Dedifferentiated amniotic fluid mesenchymal stem cell (primary cell): ENCODE data around the gene LTA.
"Not testable (repeated sequence)": the region's sequence is repeated elsewhere in the genome, so short reads cannot be mapped to it uniquely, and the experiment has no call there.

Experiments
- DNase-seq: peaks from one replicate; pipeline ENCODE4 v3.0.0-alpha.2; 2016; ENCODE audit errors: extremely low spot score

LTA gene

DNA sequence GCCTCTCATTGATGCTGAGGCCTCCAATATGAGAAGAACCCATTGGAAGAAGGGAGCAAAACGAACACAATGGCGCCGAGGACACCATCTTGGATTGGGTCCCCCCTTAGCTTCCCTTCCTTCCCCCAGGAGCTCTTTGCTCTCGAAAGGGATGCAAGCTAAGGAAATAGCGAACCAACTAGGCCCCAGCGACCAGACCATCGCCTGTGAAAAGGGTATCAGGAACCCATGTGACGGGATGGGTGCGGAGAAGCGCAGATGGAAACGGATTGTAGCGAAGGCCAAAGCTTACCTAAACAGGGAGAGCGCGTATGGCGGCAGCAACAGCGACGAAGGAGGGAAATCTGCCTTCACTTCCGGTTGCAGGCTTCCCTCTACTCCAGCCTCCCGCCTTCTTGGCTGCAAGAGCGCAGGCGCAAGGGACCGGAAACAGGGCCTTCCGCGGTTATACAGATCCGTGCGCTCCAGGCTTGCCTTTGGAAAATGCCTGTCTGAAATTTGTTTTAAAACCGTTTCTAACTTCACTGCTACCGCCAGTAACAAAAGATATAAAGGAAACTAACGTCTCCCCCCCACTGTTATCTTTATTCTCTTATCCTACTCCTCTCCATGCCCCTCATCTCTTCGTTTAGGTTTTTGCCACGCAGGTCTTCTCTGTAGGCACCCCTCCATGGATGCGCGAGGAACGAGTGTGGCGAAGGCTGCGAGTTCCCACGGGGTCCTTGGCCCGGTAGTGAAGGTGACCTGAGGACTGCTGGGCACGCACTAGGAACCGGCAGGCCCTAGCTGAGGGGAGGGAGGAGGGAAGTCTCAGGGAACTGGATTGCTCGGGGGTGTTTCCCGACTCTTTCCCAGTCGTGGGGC lies 30.2 kb upstream of the LTA start, which contains the start of gene DDX39B:
DDX39B (minus strand) TSS at position 346 of the 864 bp plus-strand sequence. CDS start 1,471 bp downstream, outside the sequence.
- peak; percentile 95 for DNase-seq

DNA sequence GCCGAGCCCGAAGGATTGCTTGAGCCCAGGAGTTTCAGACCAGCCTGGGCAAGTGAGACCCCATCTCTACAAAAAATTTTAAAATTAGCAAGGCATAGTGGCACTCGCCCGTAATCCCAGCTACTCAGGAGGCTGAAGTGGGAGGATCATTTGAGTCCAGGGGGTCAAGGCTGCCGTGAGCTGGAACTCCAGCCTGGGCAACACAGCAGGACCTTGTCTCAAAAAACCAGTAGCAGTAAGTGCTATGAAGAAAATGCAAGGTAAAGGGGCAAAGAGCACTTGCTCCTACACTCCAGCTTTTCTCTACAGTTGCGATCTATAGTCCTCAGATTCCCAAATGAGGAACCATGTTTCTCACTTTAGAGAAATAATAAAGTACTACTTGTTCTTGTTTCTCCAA lies 28.4 kb upstream of the LTA start:
- DNase-seq: no peak

DNA sequence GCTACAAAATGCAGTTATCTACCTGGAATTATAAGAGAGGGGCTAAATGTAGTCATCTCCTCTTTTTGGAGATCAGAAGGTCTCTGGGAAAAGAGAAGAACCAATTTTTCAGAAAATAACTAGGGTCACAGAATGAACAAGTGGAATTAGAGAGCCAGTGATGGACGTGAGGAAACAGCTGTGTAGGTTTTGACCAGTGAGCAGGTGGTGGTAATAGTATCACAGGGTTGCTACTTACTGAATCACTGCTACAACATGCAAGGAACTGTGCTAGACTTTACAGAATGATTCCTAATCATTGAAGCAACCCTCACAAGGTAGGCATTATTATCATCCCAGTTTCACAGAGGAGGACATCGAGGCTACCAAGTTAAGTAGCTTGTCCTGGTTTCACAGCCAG lies 27.4 kb upstream of the LTA start:
- no peak for DNase-seq

DNA sequence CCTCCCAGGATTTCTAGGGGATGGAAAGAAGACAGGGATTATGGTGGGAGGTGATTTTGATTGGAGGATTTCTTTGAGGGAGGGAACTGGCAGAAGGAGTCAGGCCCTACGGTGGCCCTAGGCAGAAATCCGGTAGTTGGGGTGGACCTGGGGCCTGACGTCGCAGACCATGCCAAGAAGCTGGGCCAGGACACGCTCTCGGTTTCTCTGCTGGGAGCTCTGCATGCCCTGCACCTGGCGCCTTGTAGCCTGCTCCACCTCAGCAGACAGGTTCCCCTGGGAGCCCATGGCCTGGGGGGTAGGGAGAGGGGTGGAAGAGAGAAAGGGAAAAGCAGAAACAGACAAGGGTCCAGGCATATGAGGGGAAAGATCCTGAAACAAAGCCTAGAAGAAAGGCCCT lies 26.8 kb upstream of the LTA start:
- no peak for DNase-seq

DNA sequence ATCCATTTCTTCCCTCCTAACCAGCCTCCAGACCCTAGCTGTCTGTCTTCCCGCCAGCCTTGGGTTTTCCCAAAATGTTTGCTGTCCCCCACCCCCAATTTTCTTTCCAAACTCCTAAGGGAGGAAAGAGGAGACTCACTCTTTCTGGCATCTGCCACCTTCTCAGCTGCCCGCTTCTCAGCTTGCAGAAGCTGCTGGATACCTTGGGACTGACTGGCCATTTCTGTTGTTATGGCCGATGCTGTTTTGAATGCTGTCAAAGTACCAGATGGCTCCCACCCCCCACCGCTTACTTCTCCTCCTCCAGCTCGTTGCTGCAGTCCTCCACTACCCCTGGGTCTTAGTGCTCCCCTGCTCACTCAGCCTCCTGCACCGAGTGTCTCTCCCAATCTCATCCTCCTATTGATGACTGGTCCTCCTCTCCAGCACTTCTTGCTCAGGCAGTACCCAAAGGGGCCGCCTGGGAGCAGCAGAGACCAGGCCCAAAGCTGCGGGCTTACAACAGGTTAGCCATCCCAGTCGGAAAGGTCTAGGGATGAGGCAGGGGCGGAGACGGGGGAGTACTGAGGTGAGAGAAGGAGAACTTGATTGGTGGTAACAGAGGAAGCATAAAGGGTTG lies 25.6 kb upstream of the LTA start, which contains the start of gene ATP6V1G2:
ATP6V1G2 (minus strand) TSS at position 270 of the 619 bp plus-strand sequence; CDS start at position 221, 49 bp downstream.
- DNase-seq: peak; percentile 88

DNA sequence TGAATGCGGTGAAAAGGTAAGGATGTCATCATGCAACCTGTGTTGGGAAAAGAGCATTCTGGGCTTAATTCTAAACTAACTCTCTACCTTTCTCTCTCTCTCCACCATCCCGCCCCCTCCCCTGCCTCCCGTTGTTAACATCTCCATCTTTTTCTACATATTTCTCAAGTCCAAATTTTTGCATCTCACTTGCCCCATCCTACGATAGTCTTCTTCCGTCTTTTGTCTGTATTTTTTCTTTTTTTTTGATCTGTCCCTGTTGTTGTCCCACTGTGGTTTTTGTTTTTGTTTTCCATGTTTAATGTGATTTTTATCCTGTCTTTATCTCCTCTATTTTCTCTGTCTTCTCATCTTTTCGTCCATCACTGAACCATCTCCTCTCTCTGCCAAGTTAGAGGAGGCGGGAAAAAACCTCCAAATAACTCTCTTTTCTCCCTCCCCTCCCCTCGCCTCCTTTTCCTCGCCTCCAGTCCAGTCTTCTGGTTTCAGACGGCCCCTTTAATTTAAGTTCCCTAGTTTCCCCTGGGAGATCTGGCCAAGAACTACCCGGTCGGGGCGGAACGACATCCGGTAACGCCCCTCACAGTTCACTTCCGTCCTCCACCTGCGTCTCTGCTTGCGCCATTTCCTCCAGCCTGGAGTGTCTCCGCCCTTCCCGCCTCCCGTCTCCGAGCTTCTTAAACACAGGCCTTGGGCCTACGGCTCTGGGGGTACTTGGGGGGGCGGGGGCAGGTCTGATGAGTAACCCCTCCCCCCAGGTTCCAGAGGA lies 24.9 kb upstream of the LTA start, which contains the start of gene NFKBIL1:
NFKBIL1 (plus strand) TSS at position 651 of the 769 bp plus-strand sequence; CDS start at position 738, 87 bp downstream.
- peak; percentile 96 for DNase-seq

DNA sequence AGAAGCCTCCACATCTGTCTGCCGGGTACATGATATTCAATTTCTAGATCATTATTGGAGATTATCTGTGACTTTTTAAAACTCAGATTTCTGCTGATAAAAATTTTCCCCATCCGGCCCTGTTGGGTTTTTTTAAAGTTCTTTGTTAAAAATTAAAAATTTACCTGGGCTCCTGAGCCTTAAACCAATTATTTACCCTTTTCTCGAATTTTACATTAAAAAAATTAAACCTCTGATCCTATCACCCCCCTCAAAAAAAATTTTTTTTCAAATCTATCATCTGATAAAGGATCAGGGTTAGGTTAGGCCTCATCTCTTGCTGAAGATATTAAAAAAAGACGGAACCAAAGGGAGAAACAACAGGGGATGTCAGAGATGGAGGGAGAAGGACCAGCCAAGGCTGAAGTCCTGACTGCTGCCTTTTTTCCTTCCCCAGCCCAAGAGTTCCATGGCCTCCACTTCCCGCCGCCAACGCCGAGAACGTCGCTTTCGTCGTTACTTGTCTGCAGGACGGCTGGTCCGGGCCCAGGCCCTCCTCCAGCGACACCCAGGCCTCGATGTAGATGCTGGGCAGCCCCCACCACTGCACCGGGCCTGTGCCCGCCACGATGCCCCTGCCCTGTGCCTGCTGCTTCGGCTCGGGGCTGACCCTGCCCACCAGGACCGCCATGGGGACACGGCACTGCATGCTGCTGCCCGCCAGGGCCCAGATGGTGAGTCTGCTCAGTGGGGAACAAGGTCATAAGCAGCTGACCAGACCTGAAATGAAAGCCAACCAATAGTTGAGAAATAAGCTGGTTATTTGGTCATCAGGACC lies 24.2 kb upstream of the LTA start:
- DNase-seq: no peak

DNA sequence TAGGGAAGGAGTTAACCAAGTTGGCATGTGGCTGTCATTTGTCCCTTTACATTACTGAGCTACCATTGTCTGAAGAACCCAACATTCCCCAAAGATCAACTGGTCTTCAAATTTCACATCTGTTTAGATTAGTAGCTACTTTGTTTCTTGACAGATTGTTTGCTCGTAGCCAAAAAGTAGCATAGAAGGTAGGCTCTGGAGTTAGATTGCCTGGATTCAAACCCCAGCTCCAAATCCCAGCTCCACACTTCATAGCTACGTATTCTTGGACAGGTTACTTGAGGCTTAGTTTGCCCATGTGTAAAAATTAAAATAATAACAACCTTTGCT lies 23.6 kb upstream of the LTA start:
- no peak for DNase-seq

DNA sequence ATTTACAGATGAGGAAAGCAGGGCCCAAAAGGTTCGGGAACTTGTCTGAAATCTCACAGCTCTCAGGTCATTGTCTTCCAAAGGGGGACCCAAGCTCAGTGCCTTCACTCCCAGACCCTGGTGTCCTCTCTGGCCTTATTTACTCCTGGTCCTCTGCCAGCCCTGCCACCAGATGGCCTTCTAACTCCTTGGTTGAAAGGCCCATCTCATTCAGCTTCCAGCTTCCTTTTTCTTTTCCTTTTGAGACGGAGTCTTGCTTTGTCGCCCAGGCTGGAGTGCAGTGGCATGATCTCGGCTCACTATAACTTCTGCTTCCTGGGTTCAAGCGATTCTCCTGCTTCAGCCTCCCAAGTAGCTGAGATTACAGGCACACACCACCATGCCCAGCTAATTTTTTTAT lies 20.7 kb upstream of the LTA start:
- not testable (repeated sequence) for DNase-seq

DNA sequence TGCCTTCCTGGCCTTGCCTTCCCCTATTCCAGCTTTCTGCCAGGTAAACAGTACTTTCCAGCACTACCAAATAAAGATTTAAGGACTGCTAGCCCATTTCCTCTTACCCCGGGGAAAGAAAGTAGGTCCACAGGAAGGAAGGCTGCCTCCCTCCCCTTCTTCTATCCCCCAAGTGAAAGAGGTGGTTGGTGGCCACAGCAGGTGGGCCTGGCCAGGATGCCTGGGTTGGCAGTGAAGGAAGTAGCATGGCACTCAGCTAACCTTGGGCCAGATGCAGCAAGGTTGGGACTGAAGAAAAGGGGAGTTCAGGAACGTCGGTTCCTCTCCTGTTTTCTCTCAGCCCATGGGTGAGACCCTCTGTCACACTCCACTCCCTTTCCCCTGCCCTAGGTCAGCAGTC lies 15.8 kb upstream of the LTA start:
- no peak for DNase-seq

DNA sequence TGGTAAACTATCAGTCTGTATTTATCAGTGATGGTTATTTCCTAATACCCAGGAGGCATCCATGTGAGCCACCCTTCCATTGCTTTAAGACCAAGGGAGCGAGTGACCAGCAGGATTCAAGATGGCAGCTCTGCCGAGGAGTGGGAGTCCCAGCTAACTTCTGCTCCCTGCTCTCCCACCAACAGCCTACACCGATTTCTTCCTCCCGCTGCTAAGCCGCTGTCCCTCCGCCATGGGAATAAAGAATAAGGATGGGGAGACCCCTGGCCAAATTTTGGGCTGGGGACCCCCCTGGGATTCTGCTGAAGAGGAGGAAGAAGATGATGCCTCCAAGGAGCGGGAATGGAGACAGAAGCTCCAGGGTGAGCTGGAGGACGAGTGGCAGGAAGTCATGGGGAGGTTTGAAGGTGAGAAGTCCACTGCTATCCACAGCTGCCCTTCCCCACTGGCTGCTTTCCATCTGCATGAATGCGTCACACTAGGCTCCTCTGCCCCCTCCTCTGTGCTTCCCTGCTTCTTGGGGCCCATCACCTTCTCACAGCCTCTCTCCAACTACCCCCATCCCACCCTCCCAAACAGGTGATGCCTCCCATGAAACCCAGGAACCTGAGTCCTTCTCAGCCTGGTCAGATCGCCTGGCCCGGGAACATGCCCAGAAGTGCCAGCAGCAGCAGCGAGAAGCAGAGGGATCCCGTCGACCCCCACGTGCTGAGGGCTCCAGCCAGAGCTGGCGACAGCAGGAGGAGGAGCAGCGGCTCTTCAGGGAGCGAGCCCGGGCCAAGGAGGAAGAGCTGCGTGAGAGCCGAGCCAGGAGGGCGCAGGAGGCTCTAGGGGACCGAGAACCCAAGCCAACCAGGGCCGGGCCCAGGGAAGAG lies 14.4 kb upstream of the LTA start:
- DNase-seq: no peak

DNA sequence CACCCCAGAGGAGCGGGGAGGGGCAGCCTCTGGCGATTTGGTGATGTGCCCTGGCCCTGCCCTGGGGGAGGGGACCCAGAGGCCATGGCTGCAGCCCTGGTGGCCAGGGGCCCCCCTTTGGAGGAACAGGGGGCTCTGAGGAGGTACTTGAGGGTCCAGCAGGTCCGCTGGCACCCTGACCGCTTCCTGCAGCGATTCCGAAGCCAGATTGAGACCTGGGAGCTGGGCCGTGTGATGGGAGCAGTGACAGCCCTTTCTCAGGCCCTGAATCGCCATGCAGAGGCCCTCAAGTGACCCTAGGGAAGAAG lies 13.8 kb upstream of the LTA start:
- no peak for DNase-seq

DNA sequence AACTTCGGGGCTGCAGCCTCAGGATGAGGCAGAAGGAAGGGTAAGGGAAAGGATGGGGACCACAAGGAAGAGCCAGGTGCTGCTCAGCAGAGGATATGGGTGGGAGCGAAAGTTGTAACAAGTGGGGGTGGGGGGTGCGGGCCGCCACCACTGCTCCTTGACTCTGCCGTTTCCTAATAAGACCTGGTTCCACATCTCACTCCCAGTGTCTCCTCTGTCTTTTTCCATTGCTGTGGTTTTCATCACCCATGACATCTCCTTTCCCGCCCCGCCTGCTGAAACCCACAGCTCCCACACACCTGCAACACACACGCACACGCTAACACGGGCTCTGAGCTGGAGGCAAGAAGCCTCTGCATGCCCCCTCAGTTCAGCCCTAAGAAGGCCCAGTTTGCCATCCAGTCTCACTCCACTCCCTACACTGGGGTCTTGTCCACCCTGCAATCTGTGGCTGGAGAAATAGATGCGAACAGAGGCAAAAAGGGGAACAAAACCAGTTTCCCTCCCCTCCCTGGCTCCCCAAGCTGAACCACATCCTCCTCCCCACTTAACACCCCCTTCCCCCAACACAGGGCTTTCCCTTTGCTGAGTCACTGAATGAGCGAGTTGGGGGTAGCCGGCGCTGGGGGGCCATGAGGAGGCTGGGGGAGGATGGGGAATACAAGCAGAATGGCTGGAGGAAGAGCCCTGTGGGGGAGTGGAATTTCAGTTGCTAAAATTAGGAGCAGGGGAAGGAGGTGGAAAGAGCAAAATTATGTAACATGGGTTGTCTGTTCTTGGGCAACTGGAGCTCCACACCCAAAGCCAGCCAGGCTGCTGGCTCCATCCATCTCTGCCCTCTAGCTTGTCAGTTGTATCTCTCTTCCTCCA lies 13.2 kb upstream of the LTA start:
- no peak for DNase-seq

DNA sequence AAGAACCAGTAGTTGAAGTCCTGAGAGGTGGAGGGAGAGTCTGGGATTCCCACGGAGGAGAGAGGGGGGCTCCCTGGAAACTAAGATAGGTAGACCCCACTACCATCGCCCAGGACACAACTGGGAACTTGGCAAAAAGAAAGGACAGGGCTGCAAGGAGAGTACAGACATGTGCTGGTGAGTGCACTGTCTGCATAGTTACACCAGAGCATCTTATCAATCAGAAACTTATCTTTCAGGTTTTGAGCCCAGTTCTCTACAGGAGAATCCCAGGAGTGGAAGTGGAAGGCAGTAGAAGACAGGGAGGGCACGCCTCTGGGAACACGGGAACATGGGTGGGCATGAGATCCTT lies 12.5 kb upstream of the LTA start:
- DNase-seq: no peak

DNA sequence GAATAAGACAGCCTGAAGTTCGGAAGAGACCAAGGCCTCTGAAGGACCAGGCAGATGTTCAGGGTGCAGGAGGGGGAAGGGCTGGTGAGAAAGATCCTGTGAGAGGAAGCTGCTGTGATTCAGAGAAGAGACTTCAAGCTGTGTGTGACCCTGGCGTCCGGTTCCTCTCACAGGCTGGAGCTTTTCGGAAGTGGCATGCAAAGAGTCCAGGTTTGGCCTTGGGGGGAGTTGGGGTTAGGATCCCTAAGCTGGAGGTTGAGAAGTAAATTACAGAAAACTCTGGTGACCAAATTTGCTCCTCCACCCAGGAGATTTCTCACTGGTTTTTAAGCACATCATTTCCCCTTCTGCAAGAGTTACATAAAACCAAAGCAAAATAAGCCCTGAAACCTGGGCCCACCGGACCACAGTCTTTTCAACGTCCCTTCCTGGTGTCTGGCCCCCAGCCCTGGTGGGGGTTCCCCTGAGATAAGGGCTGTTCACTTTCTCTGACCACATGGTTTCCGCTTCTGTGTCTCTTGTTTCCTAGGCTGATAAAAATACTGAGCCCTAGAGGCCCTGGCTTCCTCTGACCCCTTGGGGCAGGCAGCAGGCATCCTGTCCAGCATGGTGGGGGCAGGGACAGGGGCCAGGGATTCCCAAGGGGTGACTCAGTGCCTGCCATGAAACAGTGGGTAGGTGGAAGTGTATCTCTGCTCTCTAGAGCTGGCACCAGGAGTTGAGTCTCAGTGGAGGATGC lies 12.0 kb upstream of the LTA start:
- DNase-seq: no peak

DNA sequence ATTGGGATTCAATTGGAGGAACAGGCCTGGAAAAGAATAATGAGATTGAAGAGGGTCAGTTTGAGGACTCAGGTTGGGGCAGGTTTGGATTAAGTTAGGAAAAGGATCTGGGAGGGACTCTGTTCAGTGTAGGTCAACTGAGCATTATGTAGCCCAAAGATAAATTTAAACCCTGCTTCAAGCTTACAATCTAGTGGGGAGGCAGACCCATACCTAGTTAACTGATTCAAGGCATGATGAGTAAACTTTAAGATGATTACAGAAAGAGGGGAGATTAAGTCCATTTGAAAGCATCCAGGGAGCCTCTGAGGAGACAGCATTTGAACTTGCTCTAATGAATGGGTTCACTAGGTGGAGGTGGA lies 11.4 kb upstream of the LTA start:
- DNase-seq: no peak

DNA sequence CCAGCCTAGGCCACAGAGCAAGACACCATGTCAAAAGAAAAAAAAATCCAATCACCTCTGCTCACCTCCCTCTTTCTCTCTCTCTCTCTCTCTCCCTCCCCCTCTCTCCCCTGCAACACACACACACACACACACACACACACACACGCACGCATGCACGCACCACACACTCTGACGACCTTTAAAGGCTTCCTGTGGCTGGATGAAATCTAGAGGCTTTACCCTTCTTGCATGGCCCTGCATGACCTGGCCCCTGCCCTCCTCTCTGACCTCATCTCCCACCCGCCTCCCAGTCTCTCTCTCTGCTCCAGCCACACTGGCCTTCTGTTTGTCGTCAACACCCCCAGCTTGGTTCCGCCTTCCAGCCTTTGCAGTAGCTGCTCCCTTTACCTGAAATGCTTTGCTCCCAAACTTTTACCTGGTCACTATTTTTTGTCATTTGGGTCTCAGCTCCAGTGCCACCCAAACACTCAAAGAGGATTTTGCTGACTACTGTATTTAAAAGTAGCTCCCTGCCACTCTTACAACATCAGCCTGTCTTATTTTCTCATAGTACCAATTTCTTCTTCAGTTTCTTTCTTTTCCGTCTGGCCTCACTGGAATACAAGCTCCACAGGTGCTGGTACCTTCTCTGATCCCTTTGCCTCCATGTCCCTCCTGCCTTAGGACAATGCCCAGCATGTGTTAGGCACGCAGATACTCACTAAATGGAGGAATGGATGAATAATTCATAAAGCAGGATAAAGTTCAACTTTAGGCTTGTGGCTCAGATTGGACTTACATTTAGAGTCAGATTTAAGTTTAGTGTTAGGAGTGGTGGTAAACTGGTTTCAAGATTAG lies 4.3 kb upstream of the LTA start:
- DNase-seq: no peak

DNA sequence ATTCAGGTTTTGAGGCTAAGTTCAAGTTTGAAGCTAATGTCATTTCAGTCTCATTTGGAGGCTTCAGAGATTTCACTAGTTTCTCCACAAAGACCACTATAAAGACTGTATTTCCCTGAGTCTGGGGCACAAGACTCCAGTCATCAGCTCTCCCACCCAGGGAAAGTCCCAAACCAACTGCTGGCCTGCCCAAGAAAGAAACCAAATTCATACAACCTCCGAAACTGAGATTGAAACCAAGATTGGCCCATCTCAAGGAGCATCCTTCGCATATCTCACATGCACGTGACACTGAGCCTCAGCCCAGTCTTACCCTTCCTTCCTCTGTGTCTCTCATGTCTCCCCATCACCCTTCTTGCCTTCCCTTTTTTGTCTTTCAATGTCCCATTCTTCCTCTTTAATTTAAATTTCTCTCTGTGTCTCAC lies 3.5 kb upstream of the LTA start:
- no peak for DNase-seq
